Stimulated activated CD8-positive, alpha-beta memory T cell treated with anti-CD3 and anti-CD28 coated beads, Interleukin-12 subunit alpha, Interleukin-12 subunit beta, amount 100 ng/mL, for 4 hours (primary cell): ENCODE measurements around the gene GPR156.
"Not testable (repeated sequence)": the region's sequence is repeated elsewhere in the genome, so short reads cannot be mapped to it uniquely, and the experiment has no call there.

ENCODE experiments used
- DNase-seq: peaks from one replicate; pipeline ENCODE4 v3.0.0-alpha.2; 2020; ENCODE audit warnings: low read depth

Gene GPR156

GRCh38 chr3:120274739-120275167, 10.3 kb downstream of the GPR156 start:
- no peak for DNase-seq

- no peak for DNase-seq
These were observed 12.7 kb downstream of the GPR156 start for GRCh38 chr3:120272286-120272685.

GRCh38 chr3:120265989-120266388, 19.0 kb downstream of the GPR156 start:
- DNase-seq: no peak

GRCh38 chr3:120264963-120265362, 20.1 kb downstream of the GPR156 start:
- no peak for DNase-seq

GRCh38 chr3:120263792-120264191, 21.2 kb downstream of the GPR156 start:
- DNase-seq: no peak

- DNase-seq: no peak
These were observed 27.0 kb downstream of the GPR156 start for GRCh38 chr3:120258009-120258408.

GRCh38 chr3:120245386-120245785, 39.6 kb downstream of the GPR156 start:
- DNase-seq: no peak

GRCh38 chr3:120244834-120245225, 40.2 kb downstream of the GPR156 start:
- DNase-seq: no peak

GRCh38 chr3:120239644-120240043, 45.4 kb downstream of the GPR156 start:
- no peak for DNase-seq

- no peak for DNase-seq
These were observed 57.2 kb downstream of the GPR156 start for GRCh38 chr3:120227710-120228347.

- no peak for DNase-seq
These were observed 60.8 kb downstream of the GPR156 start for GRCh38 chr3:120224237-120224636.

GRCh38 chr3:120218981-120219380, 66.0 kb downstream of the GPR156 start:
- DNase-seq: no peak

GRCh38 chr3:120216633-120217032, 68.4 kb downstream of the GPR156 start:
- DNase-seq: not testable (repeated sequence)

- no peak for DNase-seq
These were observed 70.8 kb downstream of the GPR156 start for GRCh38 chr3:120214176-120214575.

GRCh38 chr3:120212505-120212904, 72.5 kb downstream of the GPR156 start:
- no peak for DNase-seq

GRCh38 chr3:120209425-120209824, 75.6 kb downstream of the GPR156 start:
- no peak for DNase-seq

- no peak for DNase-seq
These were observed 80.7 kb downstream of the GPR156 start for GRCh38 chr3:120204338-120204737.

- no peak for DNase-seq
These were observed 81.4 kb downstream of the GPR156 start for GRCh38 chr3:120203621-120204020.

GRCh38 chr3:120203016-120203415, 82.0 kb downstream of the GPR156 start:
- no peak for DNase-seq

GRCh38 chr3:120202363-120202762, 82.7 kb downstream of the GPR156 start:
- DNase-seq: no peak

GRCh38 chr3:120200493-120201235, 84.4 kb downstream of the GPR156 start:
- DNase-seq: no peak

GRCh38 chr3:120198305-120198878, 86.6 kb downstream of the GPR156 start:
- no peak for DNase-seq

- DNase-seq: no peak
These were observed 88.2 kb downstream of the GPR156 start for GRCh38 chr3:120196812-120197211.
